ENCODE measurements around the gene EMP3.

EMP3 gene

GRCh38 chr19:48330012-48330681, 4.8 kb downstream of the EMP3 start:
- TF ChIP-seq RAD21 (IDR thresholded peaks at IDR 0.05; ENCODE audit: low read depth), result no peak; the same call in 1 of the 2 replicates
- no peak for TF ChIP-seq EP300 (IDR thresholded peaks at IDR 0.05; ENCODE audit: borderline replicate concordance)
- peak; percentile 55; the same call in 1 of the 2 replicates for TF ChIP-seq USF1 (IDR thresholded peaks at IDR 0.05)
- TF ChIP-seq NFIC (IDR thresholded peaks at IDR 0.05), result no peak
- TF ChIP-seq TCF12 (IDR thresholded peaks at IDR 0.05; ENCODE audit: low read depth), result peak; percentile 39; the same call in 1 of the 2 replicates
- TF ChIP-seq, protein P1, sequence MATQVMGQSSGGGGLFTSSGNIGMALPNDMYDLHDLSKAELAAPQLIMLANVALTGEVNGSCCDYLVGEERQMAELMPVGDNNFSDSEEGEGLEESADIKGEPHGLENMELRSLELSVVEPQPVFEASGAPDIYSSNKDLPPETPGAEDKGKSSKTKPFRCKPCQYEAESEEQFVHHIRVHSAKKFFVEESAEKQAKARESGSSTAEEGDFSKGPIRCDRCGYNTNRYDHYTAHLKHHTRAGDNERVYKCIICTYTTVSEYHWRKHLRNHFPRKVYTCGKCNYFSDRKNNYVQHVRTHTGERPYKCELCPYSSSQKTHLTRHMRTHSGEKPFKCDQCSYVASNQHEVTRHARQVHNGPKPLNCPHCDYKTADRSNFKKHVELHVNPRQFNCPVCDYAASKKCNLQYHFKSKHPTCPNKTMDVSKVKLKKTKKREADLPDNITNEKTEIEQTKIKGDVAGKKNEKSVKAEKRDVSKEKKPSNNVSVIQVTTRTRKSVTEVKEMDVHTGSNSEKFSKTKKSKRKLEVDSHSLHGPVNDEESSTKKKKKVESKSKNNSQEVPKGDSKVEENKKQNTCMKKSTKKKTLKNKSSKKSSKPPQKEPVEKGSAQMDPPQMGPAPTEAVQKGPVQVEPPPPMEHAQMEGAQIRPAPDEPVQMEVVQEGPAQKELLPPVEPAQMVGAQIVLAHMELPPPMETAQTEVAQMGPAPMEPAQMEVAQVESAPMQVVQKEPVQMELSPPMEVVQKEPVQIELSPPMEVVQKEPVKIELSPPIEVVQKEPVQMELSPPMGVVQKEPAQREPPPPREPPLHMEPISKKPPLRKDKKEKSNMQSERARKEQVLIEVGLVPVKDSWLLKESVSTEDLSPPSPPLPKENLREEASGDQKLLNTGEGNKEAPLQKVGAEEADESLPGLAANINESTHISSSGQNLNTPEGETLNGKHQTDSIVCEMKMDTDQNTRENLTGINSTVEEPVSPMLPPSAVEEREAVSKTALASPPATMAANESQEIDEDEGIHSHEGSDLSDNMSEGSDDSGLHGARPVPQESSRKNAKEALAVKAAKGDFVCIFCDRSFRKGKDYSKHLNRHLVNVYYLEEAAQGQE (IDR thresholded peaks at IDR 0.05; ENCODE audit: low read depth), result no peak
- no peak for TF ChIP-seq EGR1 (IDR thresholded peaks at IDR 0.05)
- no peak for TF ChIP-seq CEBPB (IDR thresholded peaks at IDR 0.05)
- peak; percentile 40; the same call in 1 of the 2 replicates for TF ChIP-seq TAF1 (IDR thresholded peaks at IDR 0.05; ENCODE audit: low read depth)
- no peak for TF ChIP-seq TEAD4 (IDR thresholded peaks at IDR 0.05)
- TF ChIP-seq FOXM1 (IDR thresholded peaks at IDR 0.05; ENCODE audit: borderline replicate concordance, low read depth), result no peak
- TF ChIP-seq, protein P2, sequence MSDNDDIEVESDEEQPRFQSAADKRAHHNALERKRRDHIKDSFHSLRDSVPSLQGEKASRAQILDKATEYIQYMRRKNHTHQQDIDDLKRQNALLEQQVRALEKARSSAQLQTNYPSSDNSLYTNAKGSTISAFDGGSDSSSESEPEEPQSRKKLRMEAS (IDR thresholded peaks at IDR 0.05), result peak; percentile 60; the same call in 1 of the 2 replicates
- peak; percentile 55; the same call in 1 of the 2 replicates for TF ChIP-seq YY1 (IDR thresholded peaks at IDR 0.05; ENCODE audit: low read depth)
- peak; percentile 78 for TF ChIP-seq CREB1 (IDR thresholded peaks at IDR 0.05; ENCODE audit: low read depth)
- no peak for TF ChIP-seq ZBTB7A (IDR thresholded peaks at IDR 0.05; ENCODE audit: low read depth)

DNA sequence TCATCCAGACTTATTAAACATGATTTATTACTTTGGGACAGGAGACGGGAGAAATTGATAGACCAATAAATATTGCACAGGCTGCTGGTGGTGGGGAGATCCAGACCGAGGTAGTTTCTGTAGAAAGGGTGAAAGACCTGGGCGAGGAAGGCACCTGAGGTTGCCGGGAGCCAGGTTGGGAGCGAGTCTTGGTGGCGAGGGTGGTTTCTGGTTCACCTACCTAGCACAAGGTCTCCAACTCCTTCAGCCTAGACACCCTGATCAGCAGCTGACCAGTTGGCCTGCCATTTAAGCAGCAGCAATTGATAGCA, 7.0 kb downstream of the EMP3 start:
- TF ChIP-seq NFIC (IDR thresholded peaks at IDR 0.05), result no peak
- TF ChIP-seq EP300 (IDR thresholded peaks at IDR 0.05; ENCODE audit: borderline replicate concordance), result no peak
- TF ChIP-seq CREB1 (IDR thresholded peaks at IDR 0.05; ENCODE audit: low read depth), result no peak
- TF ChIP-seq TAF1 (IDR thresholded peaks at IDR 0.05; ENCODE audit: low read depth), result no peak
- no peak for TF ChIP-seq FOXM1 (IDR thresholded peaks at IDR 0.05; ENCODE audit: borderline replicate concordance, low read depth)
- no peak for TF ChIP-seq YY1 (IDR thresholded peaks at IDR 0.05; ENCODE audit: low read depth)
- TF ChIP-seq ZBTB7A (IDR thresholded peaks at IDR 0.05; ENCODE audit: low read depth), result no peak
- TF ChIP-seq TEAD4 (IDR thresholded peaks at IDR 0.05), result no peak
- no peak for TF ChIP-seq EGR1 (IDR thresholded peaks at IDR 0.05)
- TF ChIP-seq CEBPB (IDR thresholded peaks at IDR 0.05), result no peak
- TF ChIP-seq USF1 (IDR thresholded peaks at IDR 0.05), result no peak
- TF ChIP-seq RAD21 (IDR thresholded peaks at IDR 0.05; ENCODE audit: low read depth), result no peak
- TF ChIP-seq, protein P1 (IDR thresholded peaks at IDR 0.05; ENCODE audit: low read depth), result no peak
- TF ChIP-seq TCF12 (IDR thresholded peaks at IDR 0.05; ENCODE audit: low read depth), result no peak

DNA sequence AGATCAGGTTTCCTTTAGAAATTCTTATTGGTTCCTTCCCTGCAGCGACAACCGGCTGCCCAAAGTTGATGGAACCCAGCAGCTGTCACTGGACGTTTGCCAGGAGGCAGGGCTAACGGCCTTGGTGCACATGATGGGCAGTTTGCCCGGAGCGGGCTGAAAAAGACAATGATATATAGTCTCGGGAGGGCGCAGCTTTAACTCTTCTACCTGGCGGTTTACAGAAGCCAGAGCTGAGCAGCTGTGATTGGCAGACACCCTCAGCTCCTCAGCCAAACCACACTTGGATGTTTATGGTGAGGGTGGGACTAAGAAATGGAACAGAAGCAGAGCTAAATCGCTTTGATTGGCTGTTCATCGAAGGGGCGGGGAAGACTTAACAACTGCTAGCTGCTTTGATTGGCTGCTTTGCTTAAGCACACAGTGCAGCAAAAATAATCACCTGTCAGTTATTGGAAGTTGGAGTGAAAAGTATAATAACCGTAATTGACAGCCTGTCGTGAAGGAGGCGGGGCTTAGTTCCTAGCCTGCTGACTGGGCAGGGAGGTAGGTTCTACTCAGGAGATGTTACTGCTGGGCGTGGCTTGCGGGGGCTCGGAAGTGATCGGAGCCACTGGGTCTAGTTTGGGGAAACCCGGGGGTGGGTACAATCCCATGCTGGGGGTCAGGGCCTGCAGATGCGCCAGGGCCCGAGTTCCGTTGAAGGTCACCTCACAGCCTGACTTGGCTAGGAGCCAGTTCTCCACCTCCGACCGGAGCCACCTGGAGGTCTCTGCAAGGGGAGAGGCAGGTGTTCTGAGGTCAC, 7.5 kb downstream of the EMP3 start:
- no peak; the same call in 1 of the 2 replicates for TF ChIP-seq TAF1 (IDR thresholded peaks at IDR 0.05; ENCODE audit: low read depth)
- TF ChIP-seq, protein P2 (IDR thresholded peaks at IDR 0.05), result peak; percentile 52; the same call in 1 of the 2 replicates
- TF ChIP-seq EP300 (IDR thresholded peaks at IDR 0.05; ENCODE audit: borderline replicate concordance), result peak; percentile 47; the same call in 1 of the 2 replicates
- TF ChIP-seq FOXM1 (IDR thresholded peaks at IDR 0.05; ENCODE audit: borderline replicate concordance, low read depth), result no peak
- TF ChIP-seq, protein P1 (IDR thresholded peaks at IDR 0.05; ENCODE audit: low read depth), result no peak
- TF ChIP-seq TCF12 (IDR thresholded peaks at IDR 0.05; ENCODE audit: low read depth), result peak; percentile 73; the same call in 1 of the 2 replicates
- peak; percentile 51; the same call in 1 of the 2 replicates for TF ChIP-seq EGR1 (IDR thresholded peaks at IDR 0.05)
- no peak for TF ChIP-seq ZBTB7A (IDR thresholded peaks at IDR 0.05; ENCODE audit: low read depth)
- TF ChIP-seq CEBPB (IDR thresholded peaks at IDR 0.05), result no peak
- no peak for TF ChIP-seq RAD21 (IDR thresholded peaks at IDR 0.05; ENCODE audit: low read depth)
- TF ChIP-seq NFIC (IDR thresholded peaks at IDR 0.05), result peak; percentile 94
- no peak; the same call in 1 of the 2 replicates for TF ChIP-seq CREB1 (IDR thresholded peaks at IDR 0.05; ENCODE audit: low read depth)
- TF ChIP-seq YY1 (IDR thresholded peaks at IDR 0.05; ENCODE audit: low read depth), result no peak
- peak; percentile 4; the same call in 1 of the 2 replicates for TF ChIP-seq USF1 (IDR thresholded peaks at IDR 0.05)
- TF ChIP-seq TEAD4 (IDR thresholded peaks at IDR 0.05), result no peak

All from Ishikawa (cell line).